ENCODE data around the gene GPR32.
"Not testable (repeated sequence)": the region's sequence is repeated elsewhere in the genome, so short reads cannot be mapped to it uniquely, and the experiment has no call there.

The GPR32 gene

DNA sequence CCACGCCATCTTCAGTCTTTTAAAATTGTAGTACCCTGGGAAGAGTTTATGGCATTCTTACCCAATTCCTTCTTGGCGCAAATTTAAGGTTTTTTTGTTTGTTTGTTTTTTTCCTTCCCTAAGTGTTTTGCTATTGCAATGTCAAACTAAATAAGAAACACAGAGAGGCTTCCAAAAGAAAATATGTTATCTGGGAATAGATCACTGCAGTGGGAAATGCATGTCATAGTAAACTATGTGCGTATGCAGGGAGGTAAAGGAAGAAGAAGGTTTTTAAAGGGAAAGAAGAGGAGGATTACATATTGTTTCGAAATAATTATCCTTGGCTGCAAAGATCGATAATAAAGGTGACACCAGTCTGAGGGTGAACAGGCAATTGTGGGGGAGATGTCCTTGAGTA, 33.9 kb upstream of the GPR32 start:
- no peaks in the 10 kb centered on the region for H3K4me1 Mint-ChIP-seq (ENCODE audit: low read depth)
- intact Hi-C loops (cut with micrococcal nuclease) = no loop called here
- H3K36me3 Mint-ChIP-seq (ENCODE audit: low read depth) = no peaks in the 10 kb centered on the region
- H3K4me3 Mint-ChIP-seq = no peak overlapping the region
- H3K27me3 Mint-ChIP-seq = peaks cover 34% of the 10 kb centered on the region
- no peak overlapping the region for H3K27ac Mint-ChIP-seq
- no peaks in the 10 kb centered on the region for H3K9me3 Mint-ChIP-seq

DNA sequence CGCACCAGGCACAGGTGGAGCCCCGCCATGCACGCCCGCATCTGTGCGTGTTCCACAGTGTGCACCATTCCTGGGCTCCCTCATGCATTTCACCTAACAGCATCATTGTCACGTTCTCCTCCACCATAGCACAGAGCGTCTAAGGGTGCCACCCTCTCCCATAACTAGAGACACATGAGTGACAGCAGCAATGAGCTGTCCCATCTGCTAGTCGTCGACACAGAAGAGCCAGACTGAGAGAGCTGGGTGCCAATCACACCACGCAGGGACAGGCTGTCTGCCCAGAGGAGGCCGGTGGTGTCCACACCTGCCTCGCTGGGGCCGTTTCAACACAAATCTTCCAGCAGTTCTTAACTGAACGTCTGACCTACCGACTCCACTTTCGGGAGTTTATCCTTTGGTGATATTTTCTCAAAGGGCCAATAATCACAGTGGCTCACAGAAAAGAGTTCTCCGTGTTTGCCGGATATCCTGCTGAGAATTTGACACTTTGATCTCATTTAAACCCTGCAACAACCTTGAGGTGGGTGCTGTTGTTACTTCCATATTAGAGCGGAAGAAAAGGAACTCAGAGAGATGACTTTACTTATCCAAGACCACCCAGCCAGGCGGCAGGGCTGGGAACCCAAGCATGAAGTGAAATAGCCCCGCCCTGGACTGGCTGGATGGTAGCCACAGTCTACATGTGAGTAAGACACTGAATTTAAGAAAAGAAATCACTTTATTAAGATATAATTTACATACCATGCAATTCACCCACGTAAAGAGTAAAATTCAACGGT, 30.9 kb upstream of the GPR32 start:
- intact Hi-C loops (cut with micrococcal nuclease) = no loop called here
- Mint-ChIP-seq H3K27me3 (peaks cover 35% of the 10 kb centered on the region), H3K27ac (no peak overlapping the region), H3K36me3 (ENCODE audit: low read depth) (no peaks in the 10 kb centered on the region), H3K9me3 (no peaks in the 10 kb centered on the region), H3K4me1 (ENCODE audit: low read depth) (no peaks in the 10 kb centered on the region), H3K4me3 (no peak overlapping the region)

DNA sequence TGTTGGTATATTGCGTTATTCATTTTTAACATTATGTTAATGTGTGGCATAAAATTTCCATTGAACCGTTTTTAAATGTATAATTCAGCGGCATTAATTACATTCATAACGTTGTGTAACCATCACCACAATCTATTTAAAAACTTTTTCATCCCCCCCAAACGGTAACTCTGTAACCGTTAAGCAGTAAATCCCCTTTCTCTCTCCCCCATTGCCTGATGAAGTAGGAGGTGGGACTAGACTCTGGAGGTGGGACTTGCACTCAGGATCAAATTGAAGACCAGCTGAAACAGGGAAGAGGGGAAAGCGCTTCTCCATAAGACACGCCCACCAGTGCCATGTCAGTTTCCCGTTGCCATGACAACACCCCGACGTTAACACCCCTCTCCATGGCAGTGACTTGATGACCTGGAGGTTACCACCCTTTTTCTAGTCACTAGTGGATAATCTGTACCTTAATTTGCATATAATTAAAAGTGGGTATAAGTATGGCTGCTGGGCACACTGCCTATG, 30.3 kb upstream of the GPR32 start:
- Mint-ChIP-seq H3K4me1 (ENCODE audit: low read depth) (no peaks in the 10 kb centered on the region), H3K9me3 (no peaks in the 10 kb centered on the region), H3K27me3 (peaks cover 31% of the 10 kb centered on the region), H3K36me3 (ENCODE audit: low read depth) (no peaks in the 10 kb centered on the region), H3K27ac (no peak overlapping the region), H3K4me3 (no peak overlapping the region)
- intact Hi-C loops (cut with micrococcal nuclease) = no loop called here

DNA sequence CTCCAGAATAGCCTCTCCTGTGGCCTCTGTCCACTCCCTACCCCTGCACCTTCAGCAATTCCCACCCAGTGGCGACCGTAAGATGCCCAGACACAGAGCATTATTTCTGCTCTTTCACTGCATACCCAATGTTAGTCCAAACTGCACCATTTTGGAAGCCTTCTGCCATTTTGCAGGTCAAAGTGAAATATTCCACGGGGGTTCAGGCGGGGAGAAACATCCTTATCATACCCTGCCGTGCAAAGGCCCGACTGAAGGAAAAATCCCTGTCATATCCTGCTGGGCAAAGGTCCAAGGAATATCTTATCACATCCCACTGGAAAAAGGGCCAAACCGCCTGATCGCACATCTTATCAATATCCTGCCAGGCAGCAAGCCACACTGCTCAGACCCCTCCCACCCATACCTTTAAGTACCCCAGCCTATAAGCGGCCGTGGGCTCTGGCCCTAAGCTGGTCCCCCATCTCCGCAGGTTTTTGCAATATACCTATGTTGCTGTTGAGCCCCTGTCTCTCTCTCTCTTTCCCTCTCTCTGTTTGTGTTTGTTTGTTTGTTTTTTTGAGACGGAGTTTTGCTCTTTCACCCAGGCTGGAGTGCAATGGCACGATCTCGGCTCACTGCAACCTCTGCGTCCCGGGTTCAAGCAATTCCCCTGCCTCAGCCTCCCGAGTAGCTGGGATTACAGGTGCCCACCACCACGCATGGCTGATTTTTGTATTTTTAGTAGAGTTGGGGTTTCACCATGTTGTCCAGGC, 28.9 kb upstream of the GPR32 start:
- no peaks in the 10 kb centered on the region for H3K4me1 Mint-ChIP-seq (ENCODE audit: low read depth)
- intact Hi-C loops (cut with micrococcal nuclease) = no loop called here
- H3K4me3 Mint-ChIP-seq = no peak overlapping the region
- peaks cover 28% of the 10 kb centered on the region for H3K27me3 Mint-ChIP-seq
- no peaks in the 10 kb centered on the region for H3K9me3 Mint-ChIP-seq
- no peaks in the 10 kb centered on the region for H3K36me3 Mint-ChIP-seq (ENCODE audit: low read depth)
- no peak overlapping the region for H3K27ac Mint-ChIP-seq

DNA sequence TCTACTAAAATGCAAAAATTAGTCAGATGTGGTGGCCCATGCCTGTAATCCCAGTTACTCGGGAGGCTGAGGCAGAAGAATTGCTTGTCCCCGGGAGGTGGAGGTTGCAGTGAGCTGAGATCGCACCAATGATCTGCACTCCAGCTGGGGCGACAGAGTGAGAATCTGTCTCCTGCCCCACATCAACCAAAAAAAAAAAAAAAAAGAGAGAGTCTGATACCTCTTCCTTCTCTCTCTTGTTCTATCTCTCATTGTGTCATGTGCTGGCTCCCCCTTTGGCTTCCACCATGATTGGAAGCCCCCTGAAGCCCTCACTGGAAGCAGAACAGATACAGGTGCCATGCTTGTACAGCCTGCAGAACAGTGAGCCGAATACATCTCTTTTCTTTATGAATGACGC, 26.7 kb upstream of the GPR32 start:
- Mint-ChIP-seq H3K4me1 (ENCODE audit: low read depth) (no peaks in the 10 kb centered on the region), H3K27me3 (peaks cover 24% of the 10 kb centered on the region), H3K36me3 (ENCODE audit: low read depth) (no peaks in the 10 kb centered on the region), H3K9me3 (no peaks in the 10 kb centered on the region), H3K27ac (no peak overlapping the region), H3K4me3 (no peak overlapping the region)
- intact Hi-C loops (cut with micrococcal nuclease) = no loop called here

DNA sequence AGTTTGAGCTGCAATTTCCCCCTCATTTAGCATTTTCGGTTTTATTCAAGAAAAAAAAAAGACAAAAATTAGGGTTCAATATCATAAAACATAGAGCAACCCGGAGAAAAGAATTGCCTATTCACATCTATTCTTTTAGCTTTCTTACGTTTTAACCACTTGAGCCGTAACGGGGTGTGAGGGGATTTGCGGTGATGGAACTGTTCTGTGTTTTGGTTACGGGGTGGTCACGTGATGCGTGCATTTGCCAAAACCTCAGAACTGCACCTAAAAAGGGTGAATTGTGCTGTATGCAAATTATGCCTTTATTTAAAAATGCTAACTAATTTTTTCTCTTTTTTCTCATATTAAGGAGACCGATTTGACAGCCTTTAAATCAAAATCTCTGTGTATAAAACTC, 25.0 kb upstream of the GPR32 start:
- Mint-ChIP-seq H3K27me3 (peaks cover 15% of the 10 kb centered on the region), H3K27ac (no peak overlapping the region), H3K9me3 (no peaks in the 10 kb centered on the region), H3K36me3 (ENCODE audit: low read depth) (no peaks in the 10 kb centered on the region), H3K4me3 (no peak overlapping the region), H3K4me1 (ENCODE audit: low read depth) (no peaks in the 10 kb centered on the region)
- intact Hi-C loops (cut with micrococcal nuclease) = no loop called here

DNA sequence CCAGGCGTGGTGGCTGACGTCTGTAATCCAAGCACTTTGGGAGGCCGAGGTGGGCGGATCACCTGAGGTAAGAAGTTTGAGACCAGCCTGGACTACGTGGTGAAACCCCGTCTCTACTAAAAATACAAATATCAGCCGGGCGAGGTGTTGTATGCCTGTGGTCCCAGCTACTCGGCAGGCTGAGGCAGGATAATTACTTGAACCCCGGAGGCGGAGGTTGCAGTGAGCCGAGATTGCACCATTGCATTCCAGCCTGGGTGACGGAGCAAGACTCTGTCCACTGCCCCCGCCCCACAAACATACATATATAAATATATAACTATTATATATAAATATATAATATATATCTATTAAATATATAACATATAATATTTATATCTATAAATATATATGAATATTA, 23.1 kb upstream of the GPR32 start:
- H3K36me3 Mint-ChIP-seq (ENCODE audit: low read depth); intact Hi-C loops (cut with micrococcal nuclease); H3K9me3 Mint-ChIP-seq; H3K27me3 Mint-ChIP-seq; H3K4me3 Mint-ChIP-seq; H3K4me1 Mint-ChIP-seq (ENCODE audit: low read depth); H3K27ac Mint-ChIP-seq: not testable (repeated sequence)

DNA sequence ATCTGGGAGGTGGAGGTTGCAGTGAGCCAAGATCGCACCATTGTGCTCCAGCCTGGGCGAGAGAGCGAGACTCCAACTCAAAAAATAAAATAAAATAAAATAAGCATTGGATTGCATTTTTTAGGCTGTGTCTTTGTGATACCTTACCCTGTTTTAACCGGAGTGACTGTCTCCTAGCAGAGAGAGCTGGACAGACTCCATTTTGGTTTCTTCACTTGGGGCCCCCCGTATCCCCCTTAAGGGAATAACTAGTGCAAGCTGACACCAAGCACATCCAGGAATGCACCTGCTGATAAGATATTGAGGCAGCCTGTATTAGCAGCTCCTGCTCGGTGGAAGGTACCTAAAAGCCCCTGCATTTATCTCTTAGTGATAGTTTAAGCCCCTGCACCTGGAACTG, 20.8 kb upstream of the GPR32 start:
- H3K4me1 Mint-ChIP-seq (ENCODE audit: low read depth) = no peaks in the 10 kb centered on the region
- no peak overlapping the region for H3K4me3 Mint-ChIP-seq
- H3K36me3 Mint-ChIP-seq (ENCODE audit: low read depth) = no peaks in the 10 kb centered on the region
- no peak overlapping the region for H3K27ac Mint-ChIP-seq
- peaks cover 4% of the 10 kb centered on the region for H3K27me3 Mint-ChIP-seq
- H3K9me3 Mint-ChIP-seq = no peaks in the 10 kb centered on the region
- intact Hi-C loops (cut with micrococcal nuclease) = no loop called here

DNA sequence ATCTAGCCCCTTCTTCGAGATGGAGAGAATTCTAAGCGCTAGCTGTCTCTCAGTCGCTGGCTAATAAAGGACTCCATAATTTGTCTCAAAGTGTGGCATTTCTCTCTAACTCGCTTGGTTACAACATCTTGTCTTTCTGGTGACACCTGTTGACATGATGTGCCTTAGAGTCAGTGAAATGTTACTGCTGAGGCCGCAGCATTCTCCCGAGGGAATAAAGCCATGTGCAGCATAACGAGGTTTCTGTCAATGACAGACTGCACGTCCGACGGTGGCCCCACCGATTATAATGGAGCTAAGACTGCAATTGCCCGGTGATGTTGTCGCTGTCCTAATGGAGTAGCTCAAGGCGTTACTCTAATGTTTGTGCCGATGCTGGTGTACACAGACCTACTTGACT, 20.3 kb upstream of the GPR32 start:
- H3K4me3 Mint-ChIP-seq = no peak overlapping the region
- intact Hi-C loops (cut with micrococcal nuclease) = no loop called here
- no peaks in the 10 kb centered on the region for H3K4me1 Mint-ChIP-seq (ENCODE audit: low read depth)
- peaks cover 4% of the 10 kb centered on the region for H3K27me3 Mint-ChIP-seq
- H3K9me3 Mint-ChIP-seq = no peaks in the 10 kb centered on the region
- no peak overlapping the region for H3K27ac Mint-ChIP-seq
- H3K36me3 Mint-ChIP-seq (ENCODE audit: low read depth) = no peaks in the 10 kb centered on the region

DNA sequence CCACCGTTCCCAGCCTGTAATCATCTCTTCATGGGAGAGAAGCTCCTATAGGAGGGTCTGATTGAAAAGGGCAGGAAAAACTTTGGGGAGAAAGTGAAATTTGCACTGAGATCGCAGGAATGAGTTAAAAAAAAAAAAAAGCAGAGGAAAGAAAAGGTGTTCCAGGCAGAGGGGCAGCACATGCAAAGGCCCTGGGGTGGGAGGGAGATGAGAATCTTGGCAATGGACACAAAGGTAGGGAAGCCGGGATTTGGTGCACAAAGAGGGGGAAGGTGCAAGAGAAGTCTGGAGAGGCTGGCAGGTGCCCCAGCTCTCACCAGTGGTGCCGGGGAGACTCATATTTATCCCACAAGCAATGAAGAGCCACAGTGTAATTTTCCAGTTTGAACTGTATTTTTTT, 16.4 kb upstream of the GPR32 start:
- intact Hi-C loops (cut with micrococcal nuclease) = no loop called here
- Mint-ChIP-seq H3K4me3 (no peak overlapping the region), H3K36me3 (ENCODE audit: low read depth) (no peaks in the 10 kb centered on the region), H3K27ac (no peak overlapping the region), H3K27me3 (peaks cover 10% of the 10 kb centered on the region), H3K9me3 (no peaks in the 10 kb centered on the region), H3K4me1 (ENCODE audit: low read depth) (no peaks in the 10 kb centered on the region)

DNA sequence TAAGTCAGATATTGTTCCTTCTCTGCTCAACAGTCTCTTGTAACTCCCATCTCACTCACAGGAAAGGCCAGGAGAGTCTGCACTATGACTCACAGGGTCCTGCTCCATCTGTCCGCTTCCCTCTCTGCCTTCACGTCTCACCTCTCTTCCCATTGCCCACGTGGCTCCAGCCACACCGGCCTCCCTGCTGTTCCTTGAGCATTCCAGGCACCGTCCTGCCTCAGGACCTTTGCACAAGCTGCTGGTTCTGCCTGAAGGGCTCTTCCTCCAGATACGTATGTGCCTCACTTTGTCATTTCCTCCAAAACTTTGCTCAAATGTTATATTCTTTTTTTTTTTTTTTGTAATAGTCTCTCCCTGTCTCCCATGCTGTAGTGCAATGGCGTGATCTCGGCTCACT, 14.0 kb upstream of the GPR32 start:
- H3K9me3 Mint-ChIP-seq; H3K4me1 Mint-ChIP-seq (ENCODE audit: low read depth); H3K36me3 Mint-ChIP-seq (ENCODE audit: low read depth); H3K27ac Mint-ChIP-seq; intact Hi-C loops (cut with micrococcal nuclease); H3K4me3 Mint-ChIP-seq; H3K27me3 Mint-ChIP-seq: not testable (repeated sequence)

DNA sequence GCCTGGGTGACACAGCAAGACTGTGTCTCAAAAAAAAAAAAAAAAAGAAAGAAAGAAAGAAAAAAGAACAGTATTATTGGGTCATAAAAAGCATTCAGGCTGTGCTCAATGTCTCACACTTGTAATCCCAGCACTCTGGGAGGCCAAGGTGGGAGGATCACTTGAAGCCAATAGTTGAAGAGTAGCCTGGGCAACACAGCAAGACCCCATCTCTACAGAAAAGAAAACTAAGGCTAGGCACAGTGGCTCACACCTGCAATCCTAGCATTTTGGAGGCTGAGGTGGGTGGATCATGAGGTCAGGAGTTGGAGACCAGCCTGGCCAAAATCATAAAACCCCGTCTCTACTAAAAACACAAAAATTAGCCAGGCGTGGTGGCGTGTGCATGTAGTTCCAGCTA, 12.6 kb upstream of the GPR32 start:
- H3K27ac Mint-ChIP-seq; intact Hi-C loops (cut with micrococcal nuclease); H3K4me1 Mint-ChIP-seq (ENCODE audit: low read depth); H3K27me3 Mint-ChIP-seq; H3K9me3 Mint-ChIP-seq; H3K4me3 Mint-ChIP-seq; H3K36me3 Mint-ChIP-seq (ENCODE audit: low read depth): not testable (repeated sequence)

DNA sequence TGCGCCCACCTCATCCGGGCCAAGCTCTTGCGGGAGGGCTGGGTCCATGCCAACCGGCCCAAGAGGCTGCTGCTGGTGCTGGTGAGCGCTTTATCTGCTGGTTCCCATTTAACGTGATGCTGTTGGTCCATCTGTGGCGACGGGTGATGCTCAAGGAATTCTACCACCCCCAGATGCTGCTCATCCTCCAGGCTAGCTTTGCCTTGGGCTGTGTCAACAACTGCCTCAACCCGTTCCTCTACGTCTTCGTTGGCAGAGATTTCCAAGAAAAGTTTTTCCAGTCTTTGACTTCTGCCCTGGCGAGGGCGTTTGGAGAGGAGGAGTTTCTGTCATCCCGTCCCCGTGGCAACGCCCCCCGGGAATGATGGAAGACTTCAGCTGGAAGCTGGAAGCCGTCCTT, 11.2 kb upstream of the GPR32 start:
- H3K27me3 Mint-ChIP-seq = not testable (repeated sequence)

DNA sequence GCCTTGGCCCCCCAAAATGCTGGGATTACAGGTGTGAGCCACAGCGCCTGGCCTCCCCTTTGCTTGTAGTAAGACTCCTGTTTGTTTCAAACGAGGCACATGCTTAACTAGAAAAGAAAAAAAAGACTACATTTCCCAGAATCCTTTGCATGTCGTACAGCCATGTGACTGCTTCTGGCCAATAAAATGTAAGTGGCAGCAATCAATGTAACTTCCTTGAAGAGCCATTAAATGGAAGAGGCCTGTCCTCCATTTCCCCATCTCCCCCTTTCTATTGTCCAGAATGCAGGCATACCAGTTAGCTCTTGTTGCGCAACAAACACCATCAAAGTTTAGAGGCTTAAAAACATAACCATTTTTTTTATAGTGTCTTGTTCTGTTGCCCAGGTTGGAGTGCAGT, 10.4 kb upstream of the GPR32 start:
- Mint-ChIP-seq H3K27me3 (peaks cover 9% of the 10 kb centered on the region), H3K9me3 (peaks cover 6% of the 10 kb centered on the region), H3K4me3 (no peak overlapping the region), H3K27ac (no peak overlapping the region), H3K4me1 (ENCODE audit: low read depth) (no peaks in the 10 kb centered on the region), H3K36me3 (ENCODE audit: low read depth) (no peaks in the 10 kb centered on the region)
- intact Hi-C loops (cut with micrococcal nuclease) = no loop called here

More for the DNA sequence above, 11.2 kb upstream of the GPR32 start:
- intact Hi-C loops (cut with micrococcal nuclease); H3K27ac Mint-ChIP-seq; H3K4me1 Mint-ChIP-seq (ENCODE audit: low read depth); H3K4me3 Mint-ChIP-seq; H3K9me3 Mint-ChIP-seq; H3K36me3 Mint-ChIP-seq (ENCODE audit: low read depth): not testable (repeated sequence)

DNA sequence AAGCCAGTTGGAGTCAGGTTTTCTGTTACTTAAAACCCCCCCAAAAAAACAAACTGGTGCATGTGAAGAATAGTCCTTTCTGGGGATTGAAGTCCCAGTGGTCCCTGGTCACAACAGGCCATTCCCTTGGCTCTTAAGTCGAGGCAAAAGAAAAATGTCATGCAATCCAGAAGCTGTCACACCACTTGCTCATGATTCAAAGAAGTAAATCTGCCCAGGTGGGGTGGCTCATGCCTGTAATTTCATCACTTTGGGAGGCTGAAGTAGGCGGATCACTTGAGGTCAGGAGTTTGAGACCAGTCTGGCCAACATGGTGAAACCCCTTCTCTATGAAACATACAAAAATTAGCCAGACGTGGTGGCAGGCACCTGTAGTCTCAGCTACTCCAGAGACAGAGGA, 8.8 kb upstream of the GPR32 start:
- H3K9me3 Mint-ChIP-seq; intact Hi-C loops (cut with micrococcal nuclease); H3K36me3 Mint-ChIP-seq (ENCODE audit: low read depth); H3K4me1 Mint-ChIP-seq (ENCODE audit: low read depth); H3K27ac Mint-ChIP-seq; H3K4me3 Mint-ChIP-seq; H3K27me3 Mint-ChIP-seq: not testable (repeated sequence)
